Chondrocyte (in vitro differentiated cells): Measurements from ENCODE around the gene PAQR3. TPM values are rescaled to one million over a fixed set of nuclear protein-coding genes. Genes with fewer than 3 reads are reported as not detected.
"Not testable (repeated sequence)": the region's sequence is repeated elsewhere in the genome, so short reads cannot be mapped to it uniquely, and the experiment has no call there.

Source experiments
- DNase-seq: peaks from one replicate; pipeline ENCODE4 v3.0.0; 2021; ENCODE audit warnings: mixed read lengths, low spot score
- H3K27ac Mint-ChIP-seq: one replicate; pipeline ENCODE4 v1.8.0; 2021; ENCODE audit warnings: mild to moderate bottlenecking, moderate library complexity, mixed read lengths; ENCODE audit not compliant: unreplicated experiment
- H3K27me3 Mint-ChIP-seq: 2 replicates; pipeline ENCODE4 v1.8.0; 2021; ENCODE audit warnings: low read depth, mixed read lengths
- H3K36me3 Mint-ChIP-seq: 2 replicates; pipeline ENCODE4 v1.8.0; 2021; ENCODE audit warnings: low read depth, mixed read lengths
- H3K4me1 Mint-ChIP-seq: 2 replicates; pipeline ENCODE4 v1.8.0; 2021; ENCODE audit warnings: low read depth, mild to moderate bottlenecking, mixed read lengths
- H3K4me3 Mint-ChIP-seq: one replicate; pipeline ENCODE4 v1.8.0; 2021; ENCODE audit warnings: mild to moderate bottlenecking, moderate library complexity, mixed read lengths; ENCODE audit not compliant: unreplicated experiment
- H3K9me3 Mint-ChIP-seq: 2 replicates; pipeline ENCODE4 v1.8.0; 2021; ENCODE audit warnings: low read depth, mixed read lengths
- CTCF ChIP-seq: fragments of 200-600 bp; sonication (generic); IDR thresholded peaks from 2 replicates; pipeline ENCODE4 v1.5.0; 2021; ENCODE audit warnings: antibody characterized with exemption, mild to moderate bottlenecking, moderate library complexity
- total RNA-seq: library from RNA; stranded (reverse); gene quantifications from 3 replicates; pipeline ENCODE4 v1.2.1, GENCODE V29; 2021

The PAQR3 gene
- total RNA-seq, 1 donor from 2014 or later, result 13.8 TPM

DNA sequence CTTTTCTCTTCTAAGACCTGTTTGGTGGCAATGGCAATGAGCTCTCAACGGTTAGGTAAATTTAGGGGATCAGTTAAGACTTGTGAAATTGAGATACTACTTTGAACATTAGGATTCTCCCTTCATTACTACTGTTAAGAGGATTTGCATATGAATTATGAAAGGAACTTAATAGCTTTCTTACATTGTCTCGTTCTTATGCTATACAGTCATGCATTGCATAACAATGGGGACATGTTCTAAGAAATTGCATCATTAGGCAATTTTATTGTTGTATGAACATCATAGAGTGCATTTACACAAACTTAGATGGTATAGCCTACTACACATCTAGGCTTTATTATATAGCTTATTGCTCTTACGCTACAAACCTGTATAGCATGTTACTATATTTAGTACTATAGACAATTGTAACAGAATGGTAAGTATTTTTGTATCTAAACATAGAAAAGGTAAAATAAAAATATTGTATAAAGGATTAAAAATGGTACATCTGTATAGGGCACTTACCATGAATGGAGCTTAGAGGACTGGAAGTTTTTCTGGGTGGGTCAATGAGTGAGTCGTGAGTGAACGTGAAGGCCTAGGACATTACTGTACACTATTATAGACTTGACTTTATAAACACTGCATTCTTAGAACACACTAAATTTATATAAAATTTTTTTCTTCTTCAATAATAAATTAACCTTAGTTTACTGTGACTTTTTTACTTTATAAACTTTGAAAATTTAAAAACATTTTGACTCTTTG lies 62.5 kb downstream of the PAQR3 start:
- DNase-seq, result no peak
- H3K9me3 Mint-ChIP-seq, result no peaks in the 10 kb centered on the region
- no peak for TF ChIP-seq CTCF
- no peaks in the 10 kb centered on the region for H3K4me1 Mint-ChIP-seq
- H3K36me3 Mint-ChIP-seq, result peaks cover 13% of the 10 kb centered on the region
- no peak overlapping the region for H3K4me3 Mint-ChIP-seq
- H3K27ac Mint-ChIP-seq, result no peak overlapping the region
- no peaks in the 10 kb centered on the region for H3K27me3 Mint-ChIP-seq

DNA sequence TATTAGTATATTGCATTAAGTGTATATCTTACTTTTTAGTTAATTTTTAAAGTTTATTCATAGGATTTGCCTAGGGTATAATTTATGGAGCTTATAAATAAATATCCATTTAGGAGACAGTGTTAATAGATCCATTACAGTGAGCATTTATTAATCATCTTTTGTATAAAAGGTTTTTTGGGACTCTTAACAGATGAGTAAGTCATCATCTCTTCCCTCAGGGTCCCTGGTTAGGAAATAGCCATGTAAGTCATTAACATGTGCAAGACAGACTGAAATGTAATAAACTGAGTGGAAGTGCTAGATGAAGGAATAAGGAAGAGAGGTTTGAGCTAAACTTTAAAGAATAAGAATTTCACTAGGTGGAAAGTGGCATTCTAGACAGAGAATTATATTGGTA lies 69.2 kb downstream of the PAQR3 start:
- H3K27ac Mint-ChIP-seq, result no peak overlapping the region
- no peaks in the 10 kb centered on the region for H3K9me3 Mint-ChIP-seq
- H3K4me3 Mint-ChIP-seq, result no peak overlapping the region
- no peak for DNase-seq
- peaks cover 19% of the 10 kb centered on the region for H3K36me3 Mint-ChIP-seq
- no peak for TF ChIP-seq CTCF
- H3K4me1 Mint-ChIP-seq, result no peaks in the 10 kb centered on the region
- H3K27me3 Mint-ChIP-seq, result no peaks in the 10 kb centered on the region

GRCh38 chr4:78868712-78869111 lies 70.5 kb downstream of the PAQR3 start:
- H3K36me3 Mint-ChIP-seq, result peaks cover 15% of the 10 kb centered on the region
- H3K9me3 Mint-ChIP-seq, H3K4me3 Mint-ChIP-seq, H3K4me1 Mint-ChIP-seq, H3K27me3 Mint-ChIP-seq, H3K27ac Mint-ChIP-seq, DNase-seq: not testable (repeated sequence)

DNA sequence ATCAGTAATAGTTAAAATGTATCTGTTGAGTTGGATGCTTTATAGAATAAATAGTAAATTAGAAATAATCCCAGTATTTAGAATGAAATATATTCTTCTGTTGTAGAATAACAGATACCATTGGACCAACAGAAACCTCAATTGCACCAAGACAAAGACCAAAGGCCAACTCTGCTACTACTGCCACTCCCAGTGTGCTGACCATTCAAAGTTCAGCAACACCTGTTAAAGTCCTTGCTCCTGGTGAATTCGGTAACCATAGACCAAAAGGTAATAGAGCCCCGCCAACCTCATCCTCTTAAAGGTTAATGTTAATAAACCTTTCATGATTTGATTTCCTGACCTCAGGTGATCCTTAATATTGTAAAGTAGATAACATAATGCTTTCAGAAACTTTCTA lies 73.8 kb downstream of the PAQR3 start:
- peaks cover 6% of the 10 kb centered on the region for H3K4me1 Mint-ChIP-seq
- H3K9me3 Mint-ChIP-seq, result no peaks in the 10 kb centered on the region
- no peak for DNase-seq
- no peak for TF ChIP-seq CTCF
- no peak overlapping the region for H3K4me3 Mint-ChIP-seq
- no peak overlapping the region for H3K27ac Mint-ChIP-seq
- H3K27me3 Mint-ChIP-seq, result no peaks in the 10 kb centered on the region
- H3K36me3 Mint-ChIP-seq, result peaks cover 6% of the 10 kb centered on the region

- TF ChIP-seq CTCF, result peak; percentile 96
- Mint-ChIP-seq H3K27me3 (no peaks in the 10 kb centered on the region), H3K27ac (no peak overlapping the region), H3K36me3 (peaks cover 8% of the 10 kb centered on the region), H3K4me3 (no peak overlapping the region), H3K4me1 (peaks cover 6% of the 10 kb centered on the region), H3K9me3 (no peaks in the 10 kb centered on the region)
- no peak for DNase-seq
These were observed 74.7 kb downstream of the PAQR3 start for GRCh38 chr4:78864405-78865024.

- H3K27ac Mint-ChIP-seq, result no peak overlapping the region
- no peaks in the 10 kb centered on the region for H3K27me3 Mint-ChIP-seq
- H3K4me3 Mint-ChIP-seq, result no peak overlapping the region
These were observed 75.2 kb downstream of the PAQR3 start for GRCh38 chr4:78863991-78864390.

More at GRCh38 chr4:78863991-78864390, 75.2 kb downstream of the PAQR3 start:
- H3K36me3 Mint-ChIP-seq, result peaks cover 8% of the 10 kb centered on the region
- H3K9me3 Mint-ChIP-seq, result no peaks in the 10 kb centered on the region
- H3K4me1 Mint-ChIP-seq, result peaks cover 6% of the 10 kb centered on the region
- no peak for DNase-seq
- TF ChIP-seq CTCF, result no peak
